GM23338 (cell line): ENCODE results near the gene TMEM245.

ENCODE experiments used
- EZH2phosphoT487 ChIP-seq: fragments of 200-600 bp; sonication (generic); IDR thresholded peaks from one replicate; pipeline ENCODE4 v1.8.1; 2018; ENCODE audit warnings: antibody characterized with exemption; ENCODE audit not compliant: unreplicated experiment
- JUNB ChIP-seq: IDR thresholded peaks from one replicate; pipeline ENCODE4 v1.6.1; 2016; ENCODE audit warnings: antibody characterized with exemption; ENCODE audit not compliant: unreplicated experiment
- POLR2AphosphoS5 ChIP-seq: IDR thresholded peaks from 2 replicates; pipeline ENCODE4 v1.6.1; 2016; ENCODE audit warnings: antibody characterized with exemption, low read depth
- TF ChIP-seq, protein P1 (sequence below): IDR thresholded peaks from one replicate; pipeline ENCODE4 v1.6.1; 2018; ENCODE audit warnings: antibody characterized with exemption; ENCODE audit not compliant: unreplicated experiment
- TF ChIP-seq, protein P2 (sequence below), 2 experiments: fragments of 200-600 bp in 1 of 2; sonication (generic) in 1 of 2; conservative IDR thresholded peaks; 2 replicates each; pipeline versions ENCODE4 v1.5.1 to v1.6.1; 2016 to 2017; ENCODE audit warnings: antibody characterized with exemption in 2 of 2, low read depth in 2 of 2, mild to moderate bottlenecking in 2 of 2, moderate library complexity in 1 of 2

DNA sequence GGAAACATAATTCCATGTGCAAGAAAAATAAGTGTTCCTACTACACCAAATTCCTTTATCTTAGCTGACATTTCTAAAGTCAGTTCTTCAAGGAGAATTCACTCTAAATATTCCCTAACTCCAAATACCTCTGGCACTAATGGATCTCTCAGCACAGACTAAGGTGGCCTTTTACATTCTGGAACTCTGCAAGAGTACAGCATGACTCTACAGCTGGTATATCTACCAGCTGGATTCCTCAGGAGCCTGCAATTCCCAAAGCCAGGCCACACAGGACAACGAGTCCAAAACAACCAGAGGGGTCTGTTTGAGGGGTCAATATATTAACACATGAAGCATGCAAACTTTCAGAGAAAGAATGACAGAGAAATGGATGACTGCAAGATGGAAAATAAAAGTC lies 27.2 kb downstream of the TMEM245 start:
- TF ChIP-seq, protein P1, sequence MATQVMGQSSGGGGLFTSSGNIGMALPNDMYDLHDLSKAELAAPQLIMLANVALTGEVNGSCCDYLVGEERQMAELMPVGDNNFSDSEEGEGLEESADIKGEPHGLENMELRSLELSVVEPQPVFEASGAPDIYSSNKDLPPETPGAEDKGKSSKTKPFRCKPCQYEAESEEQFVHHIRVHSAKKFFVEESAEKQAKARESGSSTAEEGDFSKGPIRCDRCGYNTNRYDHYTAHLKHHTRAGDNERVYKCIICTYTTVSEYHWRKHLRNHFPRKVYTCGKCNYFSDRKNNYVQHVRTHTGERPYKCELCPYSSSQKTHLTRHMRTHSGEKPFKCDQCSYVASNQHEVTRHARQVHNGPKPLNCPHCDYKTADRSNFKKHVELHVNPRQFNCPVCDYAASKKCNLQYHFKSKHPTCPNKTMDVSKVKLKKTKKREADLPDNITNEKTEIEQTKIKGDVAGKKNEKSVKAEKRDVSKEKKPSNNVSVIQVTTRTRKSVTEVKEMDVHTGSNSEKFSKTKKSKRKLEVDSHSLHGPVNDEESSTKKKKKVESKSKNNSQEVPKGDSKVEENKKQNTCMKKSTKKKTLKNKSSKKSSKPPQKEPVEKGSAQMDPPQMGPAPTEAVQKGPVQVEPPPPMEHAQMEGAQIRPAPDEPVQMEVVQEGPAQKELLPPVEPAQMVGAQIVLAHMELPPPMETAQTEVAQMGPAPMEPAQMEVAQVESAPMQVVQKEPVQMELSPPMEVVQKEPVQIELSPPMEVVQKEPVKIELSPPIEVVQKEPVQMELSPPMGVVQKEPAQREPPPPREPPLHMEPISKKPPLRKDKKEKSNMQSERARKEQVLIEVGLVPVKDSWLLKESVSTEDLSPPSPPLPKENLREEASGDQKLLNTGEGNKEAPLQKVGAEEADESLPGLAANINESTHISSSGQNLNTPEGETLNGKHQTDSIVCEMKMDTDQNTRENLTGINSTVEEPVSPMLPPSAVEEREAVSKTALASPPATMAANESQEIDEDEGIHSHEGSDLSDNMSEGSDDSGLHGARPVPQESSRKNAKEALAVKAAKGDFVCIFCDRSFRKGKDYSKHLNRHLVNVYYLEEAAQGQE, result no peak
- TF ChIP-seq, protein P2, sequence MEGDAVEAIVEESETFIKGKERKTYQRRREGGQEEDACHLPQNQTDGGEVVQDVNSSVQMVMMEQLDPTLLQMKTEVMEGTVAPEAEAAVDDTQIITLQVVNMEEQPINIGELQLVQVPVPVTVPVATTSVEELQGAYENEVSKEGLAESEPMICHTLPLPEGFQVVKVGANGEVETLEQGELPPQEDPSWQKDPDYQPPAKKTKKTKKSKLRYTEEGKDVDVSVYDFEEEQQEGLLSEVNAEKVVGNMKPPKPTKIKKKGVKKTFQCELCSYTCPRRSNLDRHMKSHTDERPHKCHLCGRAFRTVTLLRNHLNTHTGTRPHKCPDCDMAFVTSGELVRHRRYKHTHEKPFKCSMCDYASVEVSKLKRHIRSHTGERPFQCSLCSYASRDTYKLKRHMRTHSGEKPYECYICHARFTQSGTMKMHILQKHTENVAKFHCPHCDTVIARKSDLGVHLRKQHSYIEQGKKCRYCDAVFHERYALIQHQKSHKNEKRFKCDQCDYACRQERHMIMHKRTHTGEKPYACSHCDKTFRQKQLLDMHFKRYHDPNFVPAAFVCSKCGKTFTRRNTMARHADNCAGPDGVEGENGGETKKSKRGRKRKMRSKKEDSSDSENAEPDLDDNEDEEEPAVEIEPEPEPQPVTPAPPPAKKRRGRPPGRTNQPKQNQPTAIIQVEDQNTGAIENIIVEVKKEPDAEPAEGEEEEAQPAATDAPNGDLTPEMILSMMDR (conservative IDR thresholded peaks at IDR 0.05; ENCODE audit: low read depth in 2 of 2), result no peak
- TF ChIP-seq POLR2AphosphoS5, result no peak
- no peak for TF ChIP-seq EZH2phosphoT487
- TF ChIP-seq JUNB, result no peak
